ENCODE measurements around the gene CSNK1E.

The CSNK1E gene

GRCh38 chr22:38335077-38335476, 17.8 kb upstream of the CSNK1E start:
- H3K27me3 ChIP-seq (replicated peaks; ENCODE audit: control insufficient read depth, insufficient read depth, low read length) = no peaks in the 10 kb centered on the region
- no peak for DNase-seq (ENCODE audit: extremely low read depth, insufficient read length)
- no peak overlapping the region for H3K4me3 ChIP-seq (replicated peaks; ENCODE audit: low read depth, low read length)
- no peak for TF ChIP-seq CTCF (IDR thresholded peaks at IDR 0.05; ENCODE audit: insufficient read depth, low read length, poor library complexity, severe bottlenecking)
- H3K36me3 ChIP-seq (ENCODE audit: control insufficient read depth, insufficient read depth, low read length) = no peaks in the 10 kb centered on the region

- no peaks in the 10 kb centered on the region for H3K27me3 ChIP-seq (replicated peaks; ENCODE audit: control insufficient read depth, insufficient read depth, low read length)
- no peak for TF ChIP-seq CTCF (IDR thresholded peaks at IDR 0.05; ENCODE audit: insufficient read depth, low read length, poor library complexity, severe bottlenecking)
- no peak overlapping the region for H3K4me3 ChIP-seq (replicated peaks; ENCODE audit: low read depth, low read length)
- no peak for DNase-seq (ENCODE audit: extremely low read depth, insufficient read length)
- H3K36me3 ChIP-seq (ENCODE audit: control insufficient read depth, insufficient read depth, low read length) = no peaks in the 10 kb centered on the region
Observed at GRCh38 chr22:38327805-38328204, 10.6 kb upstream of the CSNK1E start.

GRCh38 chr22:38327396-38327795, 10.2 kb upstream of the CSNK1E start:
- TF ChIP-seq CTCF (IDR thresholded peaks at IDR 0.05; ENCODE audit: insufficient read depth, low read length, poor library complexity, severe bottlenecking) = no peak
- H3K27me3 ChIP-seq (replicated peaks; ENCODE audit: control insufficient read depth, insufficient read depth, low read length) = no peaks in the 10 kb centered on the region
- no peaks in the 10 kb centered on the region for H3K36me3 ChIP-seq (ENCODE audit: control insufficient read depth, insufficient read depth, low read length)
- DNase-seq (ENCODE audit: extremely low read depth, insufficient read length) = no peak
- no peak overlapping the region for H3K4me3 ChIP-seq (replicated peaks; ENCODE audit: low read depth, low read length)

GRCh38 chr22:38325587-38325986, 8.4 kb upstream of the CSNK1E start:
- no peak for DNase-seq (ENCODE audit: extremely low read depth, insufficient read length)
- Histone ChIP-seq H3K27me3 (replicated peaks; ENCODE audit: control insufficient read depth, insufficient read depth, low read length) (no peaks in the 10 kb centered on the region), H3K36me3 (ENCODE audit: control insufficient read depth, insufficient read depth, low read length) (no peaks in the 10 kb centered on the region), H3K4me3 (replicated peaks; ENCODE audit: low read depth, low read length) (no peak overlapping the region)
- TF ChIP-seq CTCF (IDR thresholded peaks at IDR 0.05; ENCODE audit: insufficient read depth, low read length, poor library complexity, severe bottlenecking) = no peak

- H3K27me3 ChIP-seq (replicated peaks; ENCODE audit: control insufficient read depth, insufficient read depth, low read length) = no peaks in the 10 kb centered on the region
- no peak for TF ChIP-seq CTCF (IDR thresholded peaks at IDR 0.05; ENCODE audit: insufficient read depth, low read length, poor library complexity, severe bottlenecking)
- no peak for DNase-seq (ENCODE audit: extremely low read depth, insufficient read length)
- no peaks in the 10 kb centered on the region for H3K36me3 ChIP-seq (ENCODE audit: control insufficient read depth, insufficient read depth, low read length)
- H3K4me3 ChIP-seq (replicated peaks; ENCODE audit: low read depth, low read length) = no peak overlapping the region
Observed at GRCh38 chr22:38320605-38321402, 3.6 kb upstream of the CSNK1E start.
